Neural cell (in vitro differentiated cells): Measurements from ENCODE around the gene NRG2. TPM values are rescaled to one million over a fixed set of nuclear protein-coding genes. Genes with fewer than 3 reads are reported as not detected.

Source experiments
- H2AFZ ChIP-seq: fragments of 200-600, 300-800 bp; sonication (generic), shearing (Covaris generic); 2 replicates; pipeline ENCODE4 v1.6.0; 2014; ENCODE audit warnings: low read depth, mild to moderate bottlenecking, antibody characterized with exemption, low read length, moderate library complexity
- H3F3A ChIP-seq: fragments of 200-600 bp; shearing (Covaris generic); 2 replicates; pipeline ENCODE4 v1.6.1; 2016; ENCODE audit warnings: mild to moderate bottlenecking, moderate library complexity, mixed read lengths, antibody characterized with exemption, low read length; ENCODE audit not compliant: insufficient read depth, poor library complexity, severe bottlenecking
- H3K27ac ChIP-seq: fragments of 200-600, 300-800 bp; sonication (generic), shearing (Covaris generic); 2 replicates; pipeline ENCODE4 v1.5.1; 2014; ENCODE audit warnings: mild to moderate bottlenecking, low read length, moderate library complexity
- H3K27me3 ChIP-seq: fragments of 300-800, 200-600 bp; sonication (generic), shearing (Covaris generic); 2 replicates; pipeline ENCODE4 v1.6.0; 2014; ENCODE audit warnings: mild to moderate bottlenecking, low read depth, low read length, moderate library complexity; ENCODE audit not compliant: insufficient read depth
- H3K36me3 ChIP-seq: fragments of 300-800, 200-600 bp; sonication (generic), shearing (Covaris generic); 2 replicates; pipeline ENCODE4 v1.5.1; 2014; ENCODE audit warnings: mild to moderate bottlenecking, antibody characterized with exemption, low read length, moderate library complexity; ENCODE audit not compliant: insufficient read depth
- H3K4me2 ChIP-seq: fragments of 300-800, 200-600 bp; sonication (generic), shearing (Covaris generic); 2 replicates; pipeline ENCODE4 v1.6.0; 2014; ENCODE audit warnings: mild to moderate bottlenecking, low read length
- H3K4me3 ChIP-seq: fragments of 300-800, 200-600 bp; sonication (generic), shearing (Covaris generic); 2 replicates; pipeline ENCODE4 v1.5.1; 2014; ENCODE audit warnings: mild to moderate bottlenecking, low read length, moderate library complexity
- H3K79me2 ChIP-seq: fragments of 200-600 bp; shearing (Covaris generic); replicated peaks from 2 replicates; pipeline ENCODE4 v1.6.0; 2014; ENCODE audit warnings: mild to moderate bottlenecking, low read length, moderate library complexity; ENCODE audit not compliant: insufficient read depth
- H3K9ac ChIP-seq: fragments of 300-800, 200-600 bp; sonication (generic), shearing (Covaris generic); 2 replicates; pipeline ENCODE4 v1.6.1; 2016; ENCODE audit warnings: mild to moderate bottlenecking, low read length, mixed read lengths
- H3K9me2 ChIP-seq: fragments of 200-600 bp; shearing (Covaris generic); 2 replicates; pipeline ENCODE4 v1.6.1; 2016; ENCODE audit warnings: mild to moderate bottlenecking, low read length, mixed read lengths; ENCODE audit not compliant: insufficient read depth
- H3K9me3 ChIP-seq: fragments of 200-600, 300-800 bp; sonication (generic), shearing (Covaris generic); 2 replicates; pipeline ENCODE4 v1.6.1; 2016; ENCODE audit warnings: mild to moderate bottlenecking, mixed run types, low read length, moderate library complexity, mixed read lengths
- H4K20me1 ChIP-seq: fragments of 200-600 bp; shearing (Covaris generic); 2 replicates; pipeline ENCODE4 v1.6.1; 2016; ENCODE audit warnings: mild to moderate bottlenecking, mixed run types; ENCODE audit not compliant: insufficient read depth
- CTCF ChIP-seq: fragments of 450-650 bp; IDR thresholded peaks from 2 replicates; pipeline ENCODE4 v1.5.1; 2014; ENCODE audit warnings: antibody characterized with exemption, mild to moderate bottlenecking, moderate library complexity; ENCODE audit not compliant: poor library complexity, severe bottlenecking
- EP300 ChIP-seq: fragments of 450-650 bp; conservative IDR thresholded peaks from 2 replicates; pipeline ENCODE4 v1.6.1; 2014; ENCODE audit warnings: antibody characterized with exemption, mild to moderate bottlenecking, moderate library complexity; ENCODE audit not compliant: poor library complexity, severe bottlenecking
- EZH2 ChIP-seq: fragments of 200-600, 300-800 bp; shearing (Covaris generic), sonication (generic); IDR thresholded peaks from 2 replicates; pipeline ENCODE4 v1.6.1; 2014; ENCODE audit warnings: antibody characterized with exemption, low read length, borderline replicate concordance, mild to moderate bottlenecking; ENCODE audit not compliant: insufficient read depth, poor library complexity, severe bottlenecking
- MXI1 ChIP-seq: fragments of 450-650 bp; conservative IDR thresholded peaks from 2 replicates; pipeline ENCODE4 v1.6.1; 2014; ENCODE audit warnings: antibody characterized with exemption, mild to moderate bottlenecking; ENCODE audit not compliant: poor library complexity, severe bottlenecking
- POLR2AphosphoS5 ChIP-seq: IDR thresholded peaks from 2 replicates; pipeline ENCODE4 v1.6.1; 2012
- RAD21 ChIP-seq: fragments of 450-650 bp; conservative IDR thresholded peaks from 2 replicates; pipeline ENCODE4 v1.6.1; 2014; ENCODE audit warnings: antibody characterized with exemption, mild to moderate bottlenecking, moderate library complexity
- REST ChIP-seq: IDR thresholded peaks from 2 replicates; pipeline ENCODE4 v1.6.1; 2012; ENCODE audit warnings: borderline replicate concordance
- SMC3 ChIP-seq: fragments of 450-650 bp; conservative IDR thresholded peaks from 2 replicates; pipeline ENCODE4 v1.6.1; 2014; ENCODE audit warnings: antibody characterized with exemption, mild to moderate bottlenecking, moderate library complexity; ENCODE audit not compliant: poor library complexity
- TAF1 ChIP-seq: IDR thresholded peaks from 2 replicates; pipeline ENCODE4 v1.6.1; 2012; ENCODE audit warnings: low read depth
- polyA plus RNA-seq: library from polyadenylated mRNA; depleted of rRNA; stranded (reverse); fragments of >200 nt; gene quantifications from 2 replicates; pipeline ENCODE4 v1.2.3, GENCODE V29; 2014

NRG2 gene
- polyA plus RNA-seq, 1 donor from 2014 or later = 5.4 TPM

- Histone ChIP-seq H4K20me1 (no peaks in the 10 kb centered on the region), H3K9me2 (no peaks in the 10 kb centered on the region), H3K4me2 (no peak overlapping the region), H2AFZ (no peak overlapping the region), H3K79me2 (no peaks in the 10 kb centered on the region), H3K9ac (no peak overlapping the region), H3K36me3 (no peaks in the 10 kb centered on the region), H3K4me3 (no peak overlapping the region), H3K9me3 (no peaks in the 10 kb centered on the region), H3K27me3 (no peaks in the 10 kb centered on the region), H3K27ac (no peak overlapping the region), H3F3A (no peaks in the 10 kb centered on the region)
- TF ChIP-seq POLR2AphosphoS5 (no peak), RAD21 (no peak), MXI1 (no peak), SMC3 (no peak)
These were observed 86.8 kb downstream of the NRG2 start for GRCh38 chr5:139956342-139956741.

GRCh38 chr5:139955616-139956273 lies 87.4 kb downstream of the NRG2 start:
- TF ChIP-seq TAF1 = no peak
- no peak for TF ChIP-seq EP300
- no peak for TF ChIP-seq SMC3
- TF ChIP-seq POLR2AphosphoS5 = no peak
- no peak for TF ChIP-seq RAD21
- TF ChIP-seq REST = no peak
- TF ChIP-seq CTCF = no peak
- TF ChIP-seq MXI1 = no peak
- no peak for TF ChIP-seq EZH2
- Histone ChIP-seq H3K27me3 (no peaks in the 10 kb centered on the region), H3K9ac (no peak overlapping the region), H3K36me3 (no peaks in the 10 kb centered on the region), H4K20me1 (no peaks in the 10 kb centered on the region), H3K27ac (no peak overlapping the region), H3K4me2 (no peak overlapping the region), H3K9me3 (no peaks in the 10 kb centered on the region), H3K79me2 (no peaks in the 10 kb centered on the region), H3K9me2 (no peaks in the 10 kb centered on the region), H2AFZ (no peak overlapping the region), H3K4me3 (no peak overlapping the region), H3F3A (no peaks in the 10 kb centered on the region)
